ENCODE data around the gene KRTDAP.

KRTDAP gene

DNA sequence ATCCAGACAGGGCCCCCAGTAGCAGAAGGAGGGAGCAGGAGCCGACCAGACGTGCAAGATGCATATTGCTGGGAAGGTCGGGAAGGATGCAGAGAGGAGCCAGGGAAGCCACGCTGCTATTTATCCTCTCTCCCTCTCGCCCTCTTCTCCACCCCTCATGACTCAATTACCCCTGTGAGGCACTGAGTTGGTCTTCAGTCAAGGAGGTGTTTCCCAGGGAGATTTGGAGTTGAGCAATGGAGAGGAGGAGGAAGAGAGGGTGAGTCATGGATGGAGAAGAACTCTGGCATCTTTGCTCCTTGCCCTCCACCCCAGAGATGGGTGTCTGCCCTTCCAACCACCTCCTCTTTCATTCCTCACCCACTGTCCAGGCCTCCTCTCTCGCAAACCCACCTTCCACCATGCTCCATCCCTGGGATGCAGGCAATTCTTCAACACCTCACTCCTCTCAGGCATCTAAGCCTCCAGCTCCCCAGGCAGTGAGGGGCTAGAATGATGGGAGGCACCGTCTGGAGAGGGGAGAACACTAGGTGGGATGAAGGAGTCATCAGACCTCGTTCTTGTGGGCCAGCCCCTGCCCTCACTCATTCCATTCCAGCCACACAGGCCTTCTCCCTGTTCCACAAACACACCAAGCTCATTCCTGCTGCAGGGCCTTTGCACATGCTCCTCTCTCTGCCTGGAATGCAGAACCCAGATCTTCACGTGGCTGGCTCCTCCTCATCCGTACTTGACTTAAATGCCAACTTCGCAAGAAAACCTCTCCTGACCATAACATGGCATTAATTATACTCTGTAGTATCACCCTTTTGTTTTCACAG lies 38.2 kb upstream of the KRTDAP start, which contains the start of gene SBSN:
Gene SBSN, minus strand, starts transcription at position 94 of the 821 bp plus-strand sequence. Its CDS starts 30 bp downstream, at position 64.
- no peak within 1 kb of the TSS for H3K4me3 ChIP-seq
- peaks cover 8% of the 10 kb centered on the region; the same call in 1 of the 2 replicates for H3K27me3 ChIP-seq
- peaks cover 18% of the 10 kb centered on the region for H3K4me1 ChIP-seq
- H3K36me3 ChIP-seq = no peaks in the 10 kb centered on the region
- peak within 1 kb of the TSS; percentile 63 for H3K4me2 ChIP-seq
- H3K9ac ChIP-seq = no peak within 1 kb of the TSS
- no peaks in the 10 kb centered on the region for H4K20me1 ChIP-seq
- no peak for TF ChIP-seq Cebpa-rat (IDR thresholded peaks at IDR 0.05)
- H3K9me3 ChIP-seq = no peaks in the 10 kb centered on the region
- 0 out of 2 replicates have a peak within 1 kb of the TSS, but pooled peaks have one; percentile 37 for H3K27ac ChIP-seq

DNA sequence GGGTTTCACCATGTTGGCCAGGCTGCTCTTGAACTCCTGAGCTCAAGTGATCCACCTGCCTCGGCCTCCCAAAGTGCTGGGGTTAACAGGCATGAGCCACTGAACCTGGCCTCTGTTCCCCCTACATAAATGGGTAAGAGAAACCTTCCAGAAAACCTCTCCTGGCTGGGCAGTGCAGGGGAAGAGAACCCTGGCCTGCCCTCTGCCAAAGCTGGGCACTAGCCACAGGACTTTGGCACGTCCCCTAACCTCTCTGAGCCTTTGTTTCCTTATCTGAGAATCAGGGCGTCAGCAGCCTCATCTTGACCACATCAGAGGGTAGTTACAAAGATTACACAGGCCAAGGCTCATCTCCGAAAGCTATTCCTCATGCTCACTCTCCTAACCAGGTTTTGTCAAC lies 35.6 kb upstream of the KRTDAP start:
- no peak overlapping the region for H3K4me2 ChIP-seq
- no peak overlapping the region for H3K27ac ChIP-seq
- TF ChIP-seq Cebpa-rat (IDR thresholded peaks at IDR 0.05) = no peak
- no peak overlapping the region for H3K9ac ChIP-seq
- H3K4me1 ChIP-seq = peaks cover 18% of the 10 kb centered on the region
- H3K36me3 ChIP-seq = no peaks in the 10 kb centered on the region
- H4K20me1 ChIP-seq = no peaks in the 10 kb centered on the region
- no peaks in the 10 kb centered on the region for H3K9me3 ChIP-seq
- H3K27me3 ChIP-seq = no peaks in the 10 kb centered on the region
- H3K4me3 ChIP-seq = no peak overlapping the region

DNA sequence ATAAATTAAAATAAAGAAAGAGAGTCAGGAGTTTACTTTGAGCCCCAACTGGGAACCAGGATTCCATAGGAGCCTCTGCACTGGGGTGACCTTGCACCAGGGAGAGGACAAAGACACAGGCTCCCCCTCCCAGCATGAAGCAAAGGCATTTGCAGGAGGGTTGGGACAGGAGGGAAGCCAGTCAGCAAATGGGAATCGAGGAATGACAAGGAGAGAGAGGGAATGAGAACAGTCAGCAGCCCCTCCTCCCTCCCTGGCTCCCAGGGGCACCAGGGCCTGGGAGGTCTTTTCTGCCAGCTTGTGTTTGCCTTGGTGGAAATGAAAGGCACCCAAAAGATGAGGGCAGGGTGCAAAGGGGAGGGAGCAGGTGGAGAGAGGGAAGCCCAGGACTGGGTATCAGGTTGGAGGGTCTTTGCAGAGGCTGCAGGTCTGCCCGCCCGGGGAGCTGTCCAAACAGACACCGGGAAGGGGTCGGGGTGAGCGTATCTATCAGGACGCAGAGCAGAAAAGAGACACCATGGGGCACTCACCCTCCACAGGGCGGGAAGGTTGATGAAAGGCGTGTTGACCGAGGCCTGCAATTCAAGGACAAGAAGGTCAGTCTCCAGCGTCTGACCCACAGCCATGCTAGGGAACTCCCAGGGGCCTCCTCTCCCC lies 34.0 kb upstream of the KRTDAP start:
- Histone ChIP-seq H3K4me3 (no peak overlapping the region), H3K9me3 (no peaks in the 10 kb centered on the region), H3K9ac (no peak overlapping the region), H3K36me3 (no peaks in the 10 kb centered on the region), H3K27ac (no peak overlapping the region), H3K4me2 (no peak overlapping the region), H3K27me3 (no peaks in the 10 kb centered on the region), H4K20me1 (no peaks in the 10 kb centered on the region), H3K4me1 (peaks cover 9% of the 10 kb centered on the region)
- no peak for TF ChIP-seq Cebpa-rat (IDR thresholded peaks at IDR 0.05)

DNA sequence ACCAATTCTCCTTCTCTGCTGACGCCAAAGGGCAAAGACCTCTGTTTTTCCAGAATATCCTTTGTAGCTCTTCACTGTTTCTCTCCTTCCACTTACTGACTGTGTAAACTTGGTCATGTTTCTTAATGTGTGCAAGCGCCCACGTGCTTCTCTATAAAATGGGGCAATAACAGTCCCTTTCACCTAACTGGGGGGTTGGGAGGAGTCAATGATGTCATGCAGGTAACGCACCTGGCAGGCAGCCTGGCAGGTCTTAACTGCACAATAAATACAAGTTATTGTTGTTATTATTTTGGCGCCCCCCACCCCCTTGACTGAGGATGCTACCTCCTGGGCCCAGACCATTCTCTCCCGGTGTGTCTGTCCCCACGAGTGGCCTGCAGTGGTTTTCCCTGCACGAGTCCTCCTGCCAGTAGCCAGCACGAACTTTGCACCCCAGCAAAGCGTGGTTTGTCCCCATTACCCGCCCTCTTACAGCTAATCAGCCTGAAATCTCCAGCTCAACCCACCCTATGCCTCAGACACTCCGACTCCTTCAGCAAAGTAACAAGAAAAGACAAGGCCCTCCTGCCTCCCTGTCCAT lies 32.6 kb upstream of the KRTDAP start:
- Histone ChIP-seq H3K27me3 (no peaks in the 10 kb centered on the region), H3K36me3 (no peaks in the 10 kb centered on the region), H3K4me1 (no peaks in the 10 kb centered on the region), H3K4me2 (no peak overlapping the region), H4K20me1 (no peaks in the 10 kb centered on the region), H3K9me3 (no peaks in the 10 kb centered on the region), H3K4me3 (no peak overlapping the region), H3K27ac (no peak overlapping the region), H3K9ac (no peak overlapping the region)
- TF ChIP-seq Cebpa-rat (IDR thresholded peaks at IDR 0.05) = no peak

DNA sequence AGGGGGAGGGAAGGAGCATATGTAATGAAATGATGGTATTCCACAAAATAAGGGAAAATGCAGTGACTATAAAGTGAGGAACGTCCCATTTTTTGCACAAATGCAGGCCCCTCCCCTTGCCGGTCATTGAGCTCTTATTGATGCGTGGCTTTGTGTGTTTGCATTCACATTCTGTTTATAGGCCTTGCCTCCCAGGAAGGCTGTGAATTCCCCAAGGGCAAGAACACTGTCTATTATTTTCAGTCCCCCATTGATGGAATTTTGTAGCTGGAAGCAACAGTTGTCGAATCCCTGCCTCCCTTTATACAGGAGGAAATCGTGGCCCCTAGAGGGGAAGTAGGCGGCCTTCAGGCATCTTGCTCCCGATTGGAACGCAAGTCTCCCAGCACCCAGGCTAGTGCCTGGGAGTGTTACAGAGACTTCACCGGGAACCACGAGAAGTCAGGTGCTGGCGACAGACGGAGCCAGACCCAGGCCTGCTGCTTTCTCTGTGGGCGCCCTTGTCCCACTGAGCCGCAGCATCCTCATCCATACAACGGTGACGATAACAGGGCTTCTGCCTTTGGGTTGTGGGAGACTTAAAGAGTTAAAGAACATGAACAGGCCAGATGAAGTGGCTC lies 31.0 kb upstream of the KRTDAP start:
- no peaks in the 10 kb centered on the region for H3K27me3 ChIP-seq
- no peaks in the 10 kb centered on the region for H3K36me3 ChIP-seq
- H3K4me1 ChIP-seq = no peaks in the 10 kb centered on the region
- no peak overlapping the region for H3K27ac ChIP-seq
- no peaks in the 10 kb centered on the region for H3K9me3 ChIP-seq
- no peak for TF ChIP-seq Cebpa-rat (IDR thresholded peaks at IDR 0.05)
- no peak overlapping the region for H3K4me3 ChIP-seq
- H3K4me2 ChIP-seq = no peak overlapping the region
- no peaks in the 10 kb centered on the region for H4K20me1 ChIP-seq
- H3K9ac ChIP-seq = no peak overlapping the region

DNA sequence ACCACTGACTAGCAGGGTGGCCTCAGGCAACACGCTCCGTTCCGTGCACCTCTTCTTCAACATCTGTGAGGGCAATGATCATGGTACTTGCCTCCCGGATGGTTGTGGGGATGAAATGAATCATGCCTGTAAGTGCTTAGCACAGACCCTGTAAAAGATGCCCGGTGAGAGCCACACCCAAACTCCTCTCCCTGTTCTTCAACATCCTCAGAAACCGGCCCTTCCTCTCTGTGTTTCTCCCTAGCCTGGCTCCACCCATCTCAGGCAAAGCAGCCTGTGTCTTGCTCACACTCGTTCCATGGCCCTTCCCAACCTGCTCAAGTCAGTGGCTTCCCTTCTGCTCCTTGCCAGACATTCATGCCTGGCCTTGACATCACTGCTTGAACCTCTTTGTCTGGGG lies 29.0 kb upstream of the KRTDAP start:
- Histone ChIP-seq H3K27me3 (no peaks in the 10 kb centered on the region), H3K4me3 (no peak overlapping the region), H4K20me1 (no peaks in the 10 kb centered on the region), H3K9me3 (no peaks in the 10 kb centered on the region), H3K4me1 (peaks cover 3% of the 10 kb centered on the region; the same call in 1 of the 2 replicates), H3K27ac (no peak overlapping the region), H3K9ac (no peak overlapping the region), H3K4me2 (no peak overlapping the region), H3K36me3 (no peaks in the 10 kb centered on the region)
- no peak for TF ChIP-seq Cebpa-rat (IDR thresholded peaks at IDR 0.05)

DNA sequence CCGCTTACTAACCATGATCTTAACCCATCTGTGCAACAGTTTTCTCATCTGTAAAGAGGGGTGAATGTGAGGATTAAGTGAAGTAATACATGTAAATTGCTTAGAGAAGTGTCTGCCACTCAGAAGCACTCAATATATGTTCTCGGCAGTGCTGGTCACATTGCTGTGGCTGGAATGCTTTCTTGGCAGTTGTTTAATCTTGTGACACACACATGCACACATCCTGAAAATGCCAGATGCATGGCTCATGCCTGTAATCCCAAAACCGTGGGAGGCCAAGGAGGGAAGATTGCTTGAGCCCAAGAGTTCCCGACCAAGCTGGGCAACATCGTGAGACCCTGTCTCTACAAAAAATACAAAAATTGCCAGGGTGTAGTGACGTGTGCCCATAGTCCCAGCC lies 28.0 kb upstream of the KRTDAP start:
- H3K27ac ChIP-seq = no peak overlapping the region

DNA sequence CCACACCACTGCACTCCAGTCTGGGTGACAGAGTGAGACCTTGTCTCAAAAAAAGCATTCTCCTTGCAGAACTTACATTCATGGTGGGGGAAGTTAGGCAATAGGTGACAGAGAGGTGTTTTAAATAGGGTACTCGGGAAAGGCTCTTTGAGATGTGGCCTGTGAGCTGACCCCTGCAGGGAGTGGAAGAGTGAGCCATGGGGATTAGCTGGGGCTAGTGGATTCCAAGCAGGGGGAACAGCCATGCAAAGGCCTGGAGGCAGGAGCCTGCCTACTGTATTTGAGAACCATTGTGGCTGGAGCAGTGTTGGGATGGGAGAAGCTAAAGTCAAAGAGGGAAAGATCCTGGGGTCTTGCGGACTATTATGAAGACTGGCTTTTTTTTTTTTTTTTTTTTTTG lies 27.1 kb upstream of the KRTDAP start:
- Histone ChIP-seq H3K9ac (no peak overlapping the region), H3K36me3 (no peaks in the 10 kb centered on the region), H3K4me1 (peaks cover 6% of the 10 kb centered on the region; the same call in 1 of the 2 replicates), H3K4me3 (no peak overlapping the region), H3K9me3 (no peaks in the 10 kb centered on the region), H4K20me1 (no peaks in the 10 kb centered on the region; the same call in 1 of the 2 replicates), H3K4me2 (no peak overlapping the region), H3K27me3 (no peaks in the 10 kb centered on the region), H3K27ac (no peak overlapping the region)
- TF ChIP-seq Cebpa-rat (IDR thresholded peaks at IDR 0.05) = no peak

More for the DNA sequence above, 28.0 kb upstream of the KRTDAP start:
- Histone ChIP-seq H3K9me3 (no peaks in the 10 kb centered on the region), H3K4me1 (peaks cover 6% of the 10 kb centered on the region; the same call in 1 of the 2 replicates), H3K36me3 (no peaks in the 10 kb centered on the region), H3K4me2 (no peak overlapping the region), H4K20me1 (no peaks in the 10 kb centered on the region; the same call in 1 of the 2 replicates), H3K27me3 (no peaks in the 10 kb centered on the region), H3K9ac (no peak overlapping the region), H3K4me3 (no peak overlapping the region)
- no peak for TF ChIP-seq Cebpa-rat (IDR thresholded peaks at IDR 0.05)

DNA sequence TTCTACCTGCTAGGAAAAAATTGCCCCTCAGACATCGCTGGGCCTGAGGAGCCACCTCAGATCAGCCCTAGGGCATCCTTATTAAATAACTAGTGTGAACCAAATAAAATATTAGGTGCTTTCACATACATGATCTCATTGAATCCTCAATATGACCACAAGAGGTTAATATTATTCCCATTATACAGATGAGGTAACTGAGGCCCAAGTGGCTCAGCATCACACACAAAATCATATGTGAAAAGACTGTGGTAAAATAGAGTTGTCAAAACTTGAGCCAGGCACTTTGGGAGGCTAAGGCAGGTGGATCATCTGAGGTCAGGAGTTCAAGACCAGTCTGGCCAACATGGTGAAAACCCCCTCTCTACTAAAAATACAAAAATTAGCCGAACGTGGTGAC lies 26.0 kb upstream of the KRTDAP start:
- Histone ChIP-seq H4K20me1 (no peaks in the 10 kb centered on the region; the same call in 1 of the 2 replicates), H3K4me3 (no peak overlapping the region), H3K36me3 (no peaks in the 10 kb centered on the region), H3K27me3 (peaks cover 4% of the 10 kb centered on the region), H3K4me2 (no peak overlapping the region), H3K27ac (no peak overlapping the region), H3K9me3 (no peaks in the 10 kb centered on the region), H3K4me1 (peaks cover 6% of the 10 kb centered on the region; the same call in 1 of the 2 replicates), H3K9ac (no peak overlapping the region)
- TF ChIP-seq Cebpa-rat (IDR thresholded peaks at IDR 0.05) = no peak

All from BLaER1 (cell line).